ENCODE data around the gene IDS.
"Not testable (repeated sequence)": the region's sequence is repeated elsewhere in the genome, so short reads cannot be mapped to it uniquely, and the experiment has no call there.

The IDS gene, protein sequence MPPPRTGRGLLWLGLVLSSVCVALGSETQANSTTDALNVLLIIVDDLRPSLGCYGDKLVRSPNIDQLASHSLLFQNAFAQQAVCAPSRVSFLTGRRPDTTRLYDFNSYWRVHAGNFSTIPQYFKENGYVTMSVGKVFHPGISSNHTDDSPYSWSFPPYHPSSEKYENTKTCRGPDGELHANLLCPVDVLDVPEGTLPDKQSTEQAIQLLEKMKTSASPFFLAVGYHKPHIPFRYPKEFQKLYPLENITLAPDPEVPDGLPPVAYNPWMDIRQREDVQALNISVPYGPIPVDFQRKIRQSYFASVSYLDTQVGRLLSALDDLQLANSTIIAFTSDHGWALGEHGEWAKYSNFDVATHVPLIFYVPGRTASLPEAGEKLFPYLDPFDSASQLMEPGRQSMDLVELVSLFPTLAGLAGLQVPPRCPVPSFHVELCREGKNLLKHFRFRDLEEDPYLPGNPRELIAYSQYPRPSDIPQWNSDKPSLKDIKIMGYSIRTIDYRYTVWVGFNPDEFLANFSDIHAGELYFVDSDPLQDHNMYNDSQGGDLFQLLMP

GRCh38 chrX:149504915-149505651 lies at the start of gene IDS:
Gene IDS, minus strand, starts transcription at chrX:149505306. Its CDS starts 169 bp downstream, at chrX:149505137.
- DNase-seq (ENCODE audit: low read depth in 2 of 3, low spot score in 2 of 3) = peak; percentile 42 to 68 (median 49)

- not testable (repeated sequence) for DNase-seq (ENCODE audit: low read depth in 2 of 3, low spot score in 2 of 3)
Observed at GRCh38 chrX:149551939-149552248, 46.8 kb upstream of the IDS start.

GRCh38 chrX:149551245-149551938 lies 46.3 kb upstream of the IDS start:
- DNase-seq (ENCODE audit: low read depth in 2 of 3, low spot score in 2 of 3) = not testable (repeated sequence)

GRCh38 chrX:149550454-149550853 lies 45.3 kb upstream of the IDS start:
- not testable (repeated sequence) for DNase-seq (ENCODE audit: low read depth in 2 of 3, low spot score in 2 of 3)

- not testable (repeated sequence) for DNase-seq (ENCODE audit: low read depth in 2 of 3, low spot score in 2 of 3)
Observed at GRCh38 chrX:149549701-149550100, 44.6 kb upstream of the IDS start, which contains the start of gene HSFX3. Gene HSFX3, minus strand, starts transcription at chrX:149549924. Its CDS starts 72 bp downstream, at chrX:149549852.

DNA sequence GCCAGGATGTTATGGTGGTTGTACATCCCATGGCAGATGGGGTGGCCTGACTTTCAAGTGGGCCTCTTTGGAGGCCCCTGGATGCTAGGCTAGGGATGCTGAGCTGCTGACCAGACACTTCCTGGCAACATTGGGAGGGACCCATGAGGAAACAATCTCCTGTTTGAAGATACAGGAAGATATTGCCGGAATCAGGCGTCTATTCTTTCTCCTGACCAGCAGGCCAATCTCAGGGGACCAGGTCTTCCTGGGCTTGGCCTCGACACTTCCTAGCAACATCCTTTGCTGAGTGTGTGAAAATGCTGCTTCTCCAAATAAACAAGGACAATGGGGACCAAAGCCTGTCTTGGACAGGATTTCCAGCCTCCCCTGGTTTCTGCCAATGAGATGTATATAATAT lies 42.7 kb upstream of the IDS start:
- DNase-seq (ENCODE audit: low read depth in 2 of 3, low spot score in 2 of 3) = not testable (repeated sequence)

GRCh38 chrX:149546962-149547361 lies 41.9 kb upstream of the IDS start:
- not testable (repeated sequence) for DNase-seq (ENCODE audit: low read depth in 2 of 3, low spot score in 2 of 3)

- not testable (repeated sequence) for DNase-seq (ENCODE audit: low read depth in 2 of 3, low spot score in 2 of 3)
Observed at GRCh38 chrX:149545545-149546543, 40.7 kb upstream of the IDS start.

- no peak for DNase-seq (ENCODE audit: low read depth in 2 of 3, low spot score in 2 of 3)
Observed at GRCh38 chrX:149541521-149542047, 36.5 kb upstream of the IDS start.

GRCh38 chrX:149540621-149541520 lies 35.8 kb upstream of the IDS start, which contains the start of gene EOLA1:
Gene EOLA1, plus strand, starts transcription at chrX:149541012. Its CDS starts 4,619 bp downstream, at chrX:149545631.
- DNase-seq (ENCODE audit: low read depth in 2 of 3, low spot score in 2 of 3) = peak; percentile 49 to 68 (median 60)

DNA sequence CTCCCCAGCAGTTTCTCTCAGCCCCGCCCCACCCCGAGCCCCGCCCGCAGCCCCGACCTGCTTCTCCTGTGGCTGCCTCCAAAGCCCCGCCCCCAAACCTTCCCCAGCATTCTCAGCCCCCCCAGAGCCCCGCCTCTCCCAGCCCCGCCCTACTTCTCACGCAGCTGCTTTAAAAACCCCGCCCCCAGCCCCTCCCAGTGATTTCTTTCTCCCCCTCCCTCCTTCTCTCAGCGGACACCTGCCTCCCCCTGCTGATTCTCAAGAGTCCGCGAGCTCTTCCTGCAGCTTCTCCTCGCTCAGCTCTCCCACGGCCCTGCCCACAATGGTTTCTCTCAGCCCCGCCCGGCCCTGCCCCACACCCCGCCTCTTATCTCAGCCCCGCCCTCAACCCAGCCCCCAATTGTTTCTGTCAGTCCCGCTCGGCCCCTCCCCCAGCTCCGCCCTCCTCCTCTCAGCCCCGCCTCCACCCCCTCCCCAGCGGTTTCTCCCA lies 35.1 kb upstream of the IDS start:
- DNase-seq (ENCODE audit: low read depth in 2 of 3, low spot score in 2 of 3) = peak; percentile 65 to 70 (median 66)

GRCh38 chrX:149539283-149540130 lies 34.4 kb upstream of the IDS start:
- DNase-seq (ENCODE audit: low read depth in 2 of 3, low spot score in 2 of 3) = peak; percentile 25 to 55 (median 35)

GRCh38 chrX:149537474-149537873 lies 32.4 kb upstream of the IDS start:
- DNase-seq (ENCODE audit: low read depth in 2 of 3, low spot score in 2 of 3) = not testable (repeated sequence)

- not testable (repeated sequence) for DNase-seq (ENCODE audit: low read depth in 2 of 3, low spot score in 2 of 3)
Observed at GRCh38 chrX:149534926-149535602, 30.0 kb upstream of the IDS start.

GRCh38 chrX:149533999-149534398 lies 28.9 kb upstream of the IDS start:
- DNase-seq (ENCODE audit: low read depth in 2 of 3, low spot score in 2 of 3) = not testable (repeated sequence)

GRCh38 chrX:149532868-149533267 lies 27.8 kb upstream of the IDS start:
- not testable (repeated sequence) for DNase-seq (ENCODE audit: low read depth in 2 of 3, low spot score in 2 of 3)

- no peak for DNase-seq (ENCODE audit: low read depth in 2 of 3, low spot score in 2 of 3)
Observed at GRCh38 chrX:149531599-149531998, 26.5 kb upstream of the IDS start.

Measured in activated CD8-positive, alpha-beta memory T cell treated with anti-CD3 and anti-CD28 coated beads for 48 hours (primary cell).